ENCODE results near the gene CHMP2A. TPM values are rescaled to one million over a fixed set of nuclear protein-coding genes. Genes with fewer than 3 reads are reported as not detected.

CHMP2A gene
- total and polyA plus RNA-seq, 2 of the 13 experiments (the other 11 are each of a cell fraction or from before 2014, with no cell fraction given) = 49.7 to 55.0 TPM

DNA sequence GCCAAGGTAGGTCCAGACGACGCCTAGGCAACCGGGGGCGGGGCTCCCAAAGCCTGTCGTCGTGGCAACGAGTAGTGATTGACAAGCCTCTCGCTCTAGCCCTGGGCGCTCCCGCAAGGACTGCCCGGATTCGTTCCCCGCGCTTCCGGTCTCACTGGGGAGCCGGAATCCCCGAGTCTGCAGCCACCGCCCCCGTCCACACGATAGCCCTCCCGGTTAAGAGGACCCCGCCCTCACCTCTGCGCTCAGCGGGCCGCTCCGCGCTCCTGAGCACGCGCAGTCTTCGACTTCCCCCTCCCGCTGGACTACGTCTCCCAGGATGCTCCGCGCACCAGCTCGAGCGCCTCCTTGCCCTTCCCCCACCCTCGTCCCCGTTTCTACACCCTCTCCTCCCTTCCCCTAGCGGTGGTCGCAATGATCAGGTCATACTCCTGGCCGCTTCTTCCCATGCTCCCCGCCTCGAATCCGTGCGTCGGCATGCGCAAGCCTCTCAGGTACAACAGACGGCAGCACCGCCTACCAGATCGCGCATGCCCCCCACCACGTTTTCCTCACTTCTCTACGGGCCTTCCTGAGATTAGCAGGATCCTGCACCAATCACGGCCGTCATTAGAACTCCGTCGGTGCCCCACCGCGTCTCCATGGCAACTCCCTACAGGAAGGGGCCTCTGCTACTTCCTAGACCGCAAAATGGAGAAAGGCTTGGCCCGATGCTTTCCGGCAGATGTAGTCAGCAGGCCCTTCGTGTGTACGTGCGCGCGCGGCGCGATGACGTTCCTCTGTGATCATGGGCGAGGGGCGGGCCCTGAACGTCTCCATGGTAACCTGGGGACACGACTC lies 18.1 kb upstream of the CHMP2A start, which contains the start of gene MZF1 (continued):
- TF ChIP-seq SP1 (IDR thresholded peaks at IDR 0.05) = no peak
- peak; percentile 51; the same call in 1 of the 2 replicates for TF ChIP-seq SP1 (CRISPR knock-in tag; IDR thresholded peaks at IDR 0.05)
- TF ChIP-seq PITX1 (CRISPR knock-in tag; IDR thresholded peaks at IDR 0.05) = peak; percentile 73
- no peak for TF ChIP-seq NFIB (CRISPR knock-in tag; IDR thresholded peaks at IDR 0.05; ENCODE audit: borderline replicate concordance)
- peak; percentile 89; the same call in 1 of the 2 replicates for TF ChIP-seq SMAD1 (CRISPR knock-in tag; IDR thresholded peaks at IDR 0.05; ENCODE audit: borderline replicate concordance, low read depth)
- TF ChIP-seq ZNF251 (CRISPR knock-in tag; IDR thresholded peaks at IDR 0.05) = 0 out of 2 replicates have a peak, but pooled peaks have one; percentile 80
- peak; percentile 89 for TF ChIP-seq ZNF350 (CRISPR knock-in tag; IDR thresholded peaks at IDR 0.05; ENCODE audit: borderline replicate concordance, low read depth)
- TF ChIP-seq, protein P1, sequence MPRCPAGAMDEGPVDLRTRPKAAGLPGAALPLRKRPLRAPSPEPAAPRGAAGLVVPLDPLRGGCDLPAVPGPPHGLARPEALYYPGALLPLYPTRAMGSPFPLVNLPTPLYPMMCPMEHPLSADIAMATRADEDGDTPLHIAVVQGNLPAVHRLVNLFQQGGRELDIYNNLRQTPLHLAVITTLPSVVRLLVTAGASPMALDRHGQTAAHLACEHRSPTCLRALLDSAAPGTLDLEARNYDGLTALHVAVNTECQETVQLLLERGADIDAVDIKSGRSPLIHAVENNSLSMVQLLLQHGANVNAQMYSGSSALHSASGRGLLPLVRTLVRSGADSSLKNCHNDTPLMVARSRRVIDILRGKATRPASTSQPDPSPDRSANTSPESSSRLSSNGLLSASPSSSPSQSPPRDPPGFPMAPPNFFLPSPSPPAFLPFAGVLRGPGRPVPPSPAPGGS (CRISPR knock-in tag; IDR thresholded peaks at IDR 0.05) = peak; percentile 44
- TF ChIP-seq SP2 (CRISPR knock-in tag; IDR thresholded peaks at IDR 0.05) = peak; percentile 88
- TF ChIP-seq, protein P2, sequence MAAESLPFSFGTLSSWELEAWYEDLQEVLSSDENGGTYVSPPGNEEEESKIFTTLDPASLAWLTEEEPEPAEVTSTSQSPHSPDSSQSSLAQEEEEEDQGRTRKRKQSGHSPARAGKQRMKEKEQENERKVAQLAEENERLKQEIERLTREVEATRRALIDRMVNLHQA (CRISPR knock-in tag; IDR thresholded peaks at IDR 0.05) = no peak
- 0 out of 2 replicates have a peak, but pooled peaks have one; percentile 27 for TF ChIP-seq NR0B2 (CRISPR knock-in tag; IDR thresholded peaks at IDR 0.05)
- no peak for TF ChIP-seq MAF1 (CRISPR knock-in tag; IDR thresholded peaks at IDR 0.05; ENCODE audit: borderline replicate concordance)
- TF ChIP-seq HNRNPK (IDR thresholded peaks at IDR 0.05; ENCODE audit: low read depth, low read length, poor library complexity, severe bottlenecking) = peak; percentile 65
- no peak for TF ChIP-seq ZFP36 (IDR thresholded peaks at IDR 0.05; ENCODE audit: borderline replicate concordance, low read depth, low read length, partially characterized antibody)
- no peak for TF ChIP-seq MLLT10 (CRISPR knock-in tag; IDR thresholded peaks at IDR 0.05)
- no peak for TF ChIP-seq SATB2 (CRISPR knock-in tag; IDR thresholded peaks at IDR 0.05)
- no peak for TF ChIP-seq ZNF567 (CRISPR knock-in tag; IDR thresholded peaks at IDR 0.05; ENCODE audit: borderline replicate concordance)
- no peak; the same call in 1 of the 2 replicates for TF ChIP-seq MED1 (CRISPR knock-in tag; IDR thresholded peaks at IDR 0.05)
- peak; percentile 70 for TF ChIP-seq CHD2 (IDR thresholded peaks at IDR 0.05; ENCODE audit: low read depth, low read length)
- TF ChIP-seq CBX1 (IDR thresholded peaks at IDR 0.05; ENCODE audit: low read depth) = no peak
- TF ChIP-seq BCLAF1 (IDR thresholded peaks at IDR 0.05) = no peak
- TF ChIP-seq ZNF496 (CRISPR knock-in tag; IDR thresholded peaks at IDR 0.05; ENCODE audit: insufficient replicate concordance) = no peak
- peak; percentile 82 for TF ChIP-seq POLR2G (IDR thresholded peaks at IDR 0.05; ENCODE audit: low read depth, low read length)
- no peak for TF ChIP-seq SMARCC2 (IDR thresholded peaks at IDR 0.05)
- peak; percentile 22; the same call in 1 of the 2 replicates for TF ChIP-seq ZFP1 (CRISPR knock-in tag; IDR thresholded peaks at IDR 0.05)
- TF ChIP-seq PPARG (CRISPR knock-in tag; conservative IDR thresholded peaks at IDR 0.05) = no peak
- TF ChIP-seq CCDC6 (CRISPR knock-in tag; IDR thresholded peaks at IDR 0.05) = no peak; the same call in 1 of the 2 replicates
